Body of pancreas (tissue), 4 donors: ENCODE measurements around the gene HOXB9. TPM values are rescaled to one million over a fixed set of nuclear protein-coding genes. Genes with fewer than 3 reads are reported as not detected.

Source experiments
- ATAC-seq: fragments of 150-250 bp; one replicate; pipeline ENCODE4 v1.9.1; 2016
- DNase-seq, 4 donors: peaks; one replicate each; pipeline ENCODE4 v3.0.0-alpha.2; 2019
- H3K27ac ChIP-seq, 4 donors: fragments of 200-600 bp; sonication (generic); 1 replicate in 3 of 4; 2 replicates in 1 of 4; pipeline versions ENCODE4 v1.5.1 to v1.6.1; 2016 to 2019; ENCODE audit warnings: mild to moderate bottlenecking in 1 of 4, mixed read lengths in 1 of 4, moderate library complexity in 1 of 4
- H3K27me3 ChIP-seq, 2 donors: fragments of 200-600 bp; sonication (generic); one replicate each; pipeline ENCODE4 v1.6.0; 2016; ENCODE audit warnings: mild to moderate bottlenecking in 1 of 2
- H3K36me3 ChIP-seq, 2 donors: fragments of 200-600 bp; sonication (generic); replicated peaks in 1 of 2; 2 replicates each; pipeline ENCODE4 v1.5.1; 2016; ENCODE audit warnings: low read depth in 2 of 2; ENCODE audit not compliant: insufficient read depth in 1 of 2
- H3K4me1 ChIP-seq: fragments of 200-600 bp; sonication (generic); one replicate; pipeline ENCODE4 v1.6.0; 2016
- H3K4me3 ChIP-seq, 2 donors: fragments of 200-600 bp; sonication (generic); 1 replicate in 1 of 2; 2 replicates in 1 of 2; pipeline ENCODE4 v1.5.1; 2016 to 2019
- H3K9me3 ChIP-seq, 3 donors: fragments of 200-600 bp; sonication (generic); 1 replicate in 2 of 3; 2 replicates in 1 of 3; pipeline ENCODE4 v1.5.1; 2016
- CTCF ChIP-seq, 7 experiments: fragments of 450-650 bp in 4 of 7; fragments of 200-600 bp in 3 of 7; sonication (generic) in 3 of 7; IDR thresholded peaks; one replicate each; pipeline ENCODE4 v1.5.1; 2016 to 2019; ENCODE audit warnings: antibody characterized with exemption in 7 of 7
- POLR2A ChIP-seq, 3 donors: fragments of 450-650 bp; IDR thresholded peaks; one replicate each; pipeline ENCODE4 v1.6.1; 2016; ENCODE audit warnings: antibody characterized with exemption in 3 of 3, mild to moderate bottlenecking in 2 of 3
- WGBS, 2 donors: methylation state at CpG; one replicate each; pipeline ENCODE4 v1.1.5; 2017; 5-methylcytosine and 5-hydroxymethylcytosine counted together
- intact Hi-C: fragments of 100-400 bp; cut with DNase I; formaldehyde crosslinking; loops from one replicate; pipeline ENCODE4 v1.15.1; 2023
- total RNA-seq, 2 donors: library from RNA; depleted of rRNA; stranded (reverse); fragments of >200 nt; gene quantifications; one replicate each; pipeline ENCODE4 v1.1.0, GENCODE V29; 2016

Gene HOXB9
- total RNA-seq, 2 donors from 2014 or later: not detected

DNA sequence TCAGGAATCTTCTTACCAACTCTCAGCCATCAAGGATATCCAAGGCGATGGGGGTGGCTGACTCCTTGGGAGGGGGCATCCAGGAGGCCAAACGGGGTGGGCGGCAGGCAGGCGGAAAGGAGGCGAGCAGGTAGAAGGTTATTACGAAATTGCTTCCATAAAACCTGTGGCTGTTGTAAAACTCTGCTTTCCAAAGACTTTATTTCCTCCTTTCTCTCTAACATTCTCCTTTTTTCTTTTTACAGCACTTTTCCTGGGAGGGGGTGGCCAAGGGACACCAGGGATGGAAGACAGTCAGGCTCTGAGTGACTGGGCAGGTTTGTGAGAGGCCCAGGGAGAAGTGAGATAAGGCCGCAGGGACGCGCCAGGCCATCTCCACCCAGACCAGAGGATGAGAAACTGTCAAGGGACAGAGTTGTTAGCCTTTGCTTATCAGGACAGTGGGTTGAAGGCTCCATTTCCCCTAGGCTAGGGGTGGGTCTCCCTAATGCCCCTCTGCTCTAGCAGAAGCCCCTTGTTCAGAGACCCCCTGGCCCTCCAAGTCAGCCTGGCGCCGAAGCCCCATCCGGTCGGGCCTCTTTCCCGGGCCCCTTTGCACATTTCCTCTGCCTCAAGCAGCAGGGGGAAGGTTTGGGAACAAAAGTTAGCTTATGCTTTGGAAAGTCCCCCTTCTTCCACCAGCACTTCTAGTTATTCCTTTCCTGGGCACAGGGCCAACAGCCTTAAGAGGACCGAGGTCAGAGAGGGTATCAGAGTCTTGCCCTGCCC, 5.0 kb upstream of the HOXB9 start:
- no peak overlapping the region for H3K4me3 ChIP-seq
- H3K27me3 ChIP-seq: peaks cover 0 to 84% of the 10 kb centered on the region in 2 donors
- TF ChIP-seq POLR2A (IDR thresholded peaks at IDR 0.05) (no peak), CTCF (IDR thresholded peaks at IDR 0.05) (no peak)
- no peaks in the 10 kb centered on the region for H3K36me3 ChIP-seq
- H3K4me1 ChIP-seq: peaks cover 8% of the 10 kb centered on the region
- whole genome bisulfite sequencing, 2 donors: 16% methylated on average over 13 to 15 of the region's 15 CpGs
- ATAC-seq (no peak), DNase-seq (no peak)
- no peak overlapping the region for H3K27ac ChIP-seq
- intact Hi-C loops: no loop called here
- H3K9me3 ChIP-seq: no peaks in the 10 kb centered on the region

DNA sequence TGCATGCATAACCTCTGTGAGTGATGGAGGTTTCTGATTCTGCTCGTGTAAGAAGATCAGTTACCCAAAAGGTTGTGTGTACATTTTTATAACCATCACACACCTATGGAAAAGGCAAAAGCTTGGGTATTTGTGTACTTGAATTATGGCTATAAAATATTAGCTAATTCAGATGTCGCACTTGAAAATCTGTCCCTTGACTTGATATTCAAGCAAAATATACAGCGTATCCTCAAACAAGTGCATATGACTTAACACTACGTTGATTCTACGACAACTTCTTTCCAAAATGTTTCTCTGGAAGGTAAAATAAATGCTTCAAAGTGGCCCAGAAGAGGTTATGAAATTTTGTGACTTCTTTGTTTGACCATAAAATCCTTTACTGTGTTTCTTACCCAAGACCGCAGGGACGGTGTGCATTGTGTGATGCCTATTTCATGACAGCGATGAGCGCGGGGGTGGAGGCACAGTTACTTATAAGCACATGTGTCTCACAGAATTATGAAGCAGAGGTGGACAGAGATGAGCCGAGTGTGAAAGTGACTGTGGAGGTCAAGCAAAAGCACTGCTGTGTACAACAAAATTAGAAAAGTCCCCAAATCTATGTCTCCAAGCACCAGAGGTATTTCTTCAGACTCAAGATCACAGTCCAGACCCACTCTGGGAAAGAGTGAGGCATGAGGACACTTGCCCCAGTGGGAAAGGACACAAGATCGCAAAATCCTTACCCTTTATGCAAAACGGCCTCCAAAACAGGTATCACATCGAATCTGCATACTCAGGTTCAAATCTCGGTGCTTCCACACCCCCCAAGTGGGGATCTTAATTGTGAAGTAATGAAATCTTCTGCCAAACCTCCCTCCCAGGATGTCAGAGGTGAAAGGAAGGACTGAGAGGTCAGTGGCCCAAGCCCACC, 4.1 kb upstream of the HOXB9 start:
- no peak for TF ChIP-seq CTCF (IDR thresholded peaks at IDR 0.05)
- TF ChIP-seq POLR2A (IDR thresholded peaks at IDR 0.05): no peak
- 16 to 23% methylated on average over 15 of the region's 15 CpGs for WGBS, 2 donors
- intact Hi-C loops: no loop called here
- no peaks in the 10 kb centered on the region for H3K36me3 ChIP-seq
- H3K4me1 ChIP-seq: peaks cover 16% of the 10 kb centered on the region
- H3K9me3 ChIP-seq: no peaks in the 10 kb centered on the region
- no peak for DNase-seq
- H3K27ac ChIP-seq: no peak overlapping the region
- no peak overlapping the region for H3K4me3 ChIP-seq
- H3K27me3 ChIP-seq: peaks cover 0 to 84% of the 10 kb centered on the region in 2 donors
- ATAC-seq: no peak

- WGBS, 2 donors: 15 to 30% methylated on average over 5 of the region's 5 CpGs
- no peak overlapping the region for H3K4me3 ChIP-seq
- intact Hi-C loops: loop anchor here (10.0 kb wide), 1 partner anchor 475 kb away; no protein-coding TSS in a partner anchor
- peaks cover 23% of the 10 kb centered on the region for H3K4me1 ChIP-seq
- peaks cover 0 to 84% of the 10 kb centered on the region in 2 donors for H3K27me3 ChIP-seq
- TF ChIP-seq CTCF (IDR thresholded peaks at IDR 0.05) (no peak), POLR2A (IDR thresholded peaks at IDR 0.05) (no peak)
- ATAC-seq (no peak), DNase-seq (no peak)
- no peak overlapping the region for H3K27ac ChIP-seq
- no peaks in the 10 kb centered on the region for H3K36me3 ChIP-seq
- H3K9me3 ChIP-seq: no peaks in the 10 kb centered on the region
Measured at GRCh38 chr17:48629411-48629759, 3.2 kb upstream of the HOXB9 start.

GRCh38 chr17:48628649-48629410, 2.7 kb upstream of the HOXB9 start:
- no peak overlapping the region for H3K27ac ChIP-seq
- H3K36me3 ChIP-seq: no peaks in the 10 kb centered on the region
- H3K27me3 ChIP-seq: peaks cover 0 to 84% of the 10 kb centered on the region in 2 donors
- peaks cover 22% of the 10 kb centered on the region for H3K4me1 ChIP-seq
- H3K9me3 ChIP-seq: no peaks in the 10 kb centered on the region
- DNase-seq: no peak
- intact Hi-C loops: loop anchor here (10.0 kb wide), 1 partner anchor 474 kb away; no protein-coding TSS in a partner anchor
- TF ChIP-seq POLR2A (IDR thresholded peaks at IDR 0.05): no peak
- no peak for TF ChIP-seq CTCF (IDR thresholded peaks at IDR 0.05)
- WGBS, 2 donors: 23 to 25% methylated on average over 5 of the region's 5 CpGs
- ATAC-seq: no peak
- H3K4me3 ChIP-seq: no peak overlapping the region
